Kidney epithelial cell (primary cell): ENCODE measurements around the gene GP9. TPM values are rescaled to one million over a fixed set of nuclear protein-coding genes. Genes with fewer than 3 reads are reported as not detected.
"Not testable (repeated sequence)": the region's sequence is repeated elsewhere in the genome, so short reads cannot be mapped to it uniquely, and the experiment has no call there.

Source experiments
- DNase-seq: peaks from one replicate; pipeline ENCODE4 v3.0.0-alpha.2; 2010; ENCODE audit warnings: low read depth
- H3K27me3 ChIP-seq: 2 replicates; pipeline ENCODE4 v1.6.0; 2011; ENCODE audit warnings: low read length; ENCODE audit not compliant: control insufficient read depth, insufficient read depth
- H3K36me3 ChIP-seq: 2 replicates; pipeline ENCODE4 v1.5.1; 2011; ENCODE audit warnings: low read length; ENCODE audit not compliant: control insufficient read depth, insufficient read depth
- H3K4me3 ChIP-seq: 2 replicates; pipeline ENCODE4 v1.5.1; 2011; ENCODE audit warnings: low read depth, mild to moderate bottlenecking, control low read depth, low read length
- total RNA-seq: library from RNA; depleted of rRNA; stranded (reverse); fragments of >200 nt; gene quantifications from 2 replicates; pipeline ENCODE4 v1.2.3, GENCODE V29; 2015
- TF ChIP-seq, protein P1 (sequence below): IDR thresholded peaks from 2 replicates; pipeline ENCODE4 v1.5.1; 2011; ENCODE audit warnings: mild to moderate bottlenecking, moderate library complexity, low read length, control low read depth, inconsistent platforms; ENCODE audit not compliant: insufficient read depth, poor library complexity, severe bottlenecking

GP9 gene
- total RNA-seq, 1 donor from 2014 or later = not detected

- H3K27me3 ChIP-seq = peaks cover 12% of the 10 kb centered on the region
- DNase-seq = no peak
- H3K4me3 ChIP-seq = no peak overlapping the region
- TF ChIP-seq, protein P1, sequence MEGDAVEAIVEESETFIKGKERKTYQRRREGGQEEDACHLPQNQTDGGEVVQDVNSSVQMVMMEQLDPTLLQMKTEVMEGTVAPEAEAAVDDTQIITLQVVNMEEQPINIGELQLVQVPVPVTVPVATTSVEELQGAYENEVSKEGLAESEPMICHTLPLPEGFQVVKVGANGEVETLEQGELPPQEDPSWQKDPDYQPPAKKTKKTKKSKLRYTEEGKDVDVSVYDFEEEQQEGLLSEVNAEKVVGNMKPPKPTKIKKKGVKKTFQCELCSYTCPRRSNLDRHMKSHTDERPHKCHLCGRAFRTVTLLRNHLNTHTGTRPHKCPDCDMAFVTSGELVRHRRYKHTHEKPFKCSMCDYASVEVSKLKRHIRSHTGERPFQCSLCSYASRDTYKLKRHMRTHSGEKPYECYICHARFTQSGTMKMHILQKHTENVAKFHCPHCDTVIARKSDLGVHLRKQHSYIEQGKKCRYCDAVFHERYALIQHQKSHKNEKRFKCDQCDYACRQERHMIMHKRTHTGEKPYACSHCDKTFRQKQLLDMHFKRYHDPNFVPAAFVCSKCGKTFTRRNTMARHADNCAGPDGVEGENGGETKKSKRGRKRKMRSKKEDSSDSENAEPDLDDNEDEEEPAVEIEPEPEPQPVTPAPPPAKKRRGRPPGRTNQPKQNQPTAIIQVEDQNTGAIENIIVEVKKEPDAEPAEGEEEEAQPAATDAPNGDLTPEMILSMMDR = no peak
- H3K36me3 ChIP-seq = no peaks in the 10 kb centered on the region
Measured at GRCh38 chr3:129061888-129062834, 1.6 kb downstream of the GP9 start.

DNA sequence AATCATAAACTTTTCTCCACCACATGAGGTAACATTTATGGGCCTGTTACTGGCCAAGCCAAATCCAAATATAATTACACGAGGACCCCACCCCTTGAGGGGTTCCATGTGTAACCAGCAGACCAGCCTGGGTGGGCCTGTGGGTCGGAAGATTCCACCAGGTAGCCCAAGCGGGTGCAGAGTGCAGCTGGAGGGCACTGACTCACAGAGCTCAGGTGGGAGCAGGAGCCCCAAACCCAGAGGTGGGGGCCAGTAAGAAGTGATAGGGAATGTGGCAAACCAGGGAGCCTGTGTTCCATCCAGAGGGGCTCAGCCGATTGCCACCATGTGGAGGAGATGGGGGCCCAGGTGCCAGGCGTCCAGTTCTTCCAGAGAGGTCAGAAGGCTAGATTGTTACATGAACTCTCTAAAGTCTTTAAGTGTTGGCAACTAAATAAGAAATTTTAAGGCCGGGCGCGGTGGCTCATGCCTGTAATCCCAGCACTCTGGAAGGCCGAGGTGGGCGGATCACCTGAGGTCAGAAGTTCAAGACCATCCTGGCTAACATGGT, 2.6 kb downstream of the GP9 start:
- peaks cover 10% of the 10 kb centered on the region for H3K27me3 ChIP-seq
- H3K36me3 ChIP-seq = no peaks in the 10 kb centered on the region
- TF ChIP-seq, protein P1 = no peak
- H3K4me3 ChIP-seq = no peak overlapping the region
- DNase-seq = no peak

GRCh38 chr3:129063841-129064482, 3.4 kb downstream of the GP9 start:
- Histone ChIP-seq H3K36me3 (no peaks in the 10 kb centered on the region), H3K27me3 (peaks cover 7% of the 10 kb centered on the region), H3K4me3 (no peak overlapping the region)
- no peak for DNase-seq
- TF ChIP-seq, protein P1 = no peak

DNA sequence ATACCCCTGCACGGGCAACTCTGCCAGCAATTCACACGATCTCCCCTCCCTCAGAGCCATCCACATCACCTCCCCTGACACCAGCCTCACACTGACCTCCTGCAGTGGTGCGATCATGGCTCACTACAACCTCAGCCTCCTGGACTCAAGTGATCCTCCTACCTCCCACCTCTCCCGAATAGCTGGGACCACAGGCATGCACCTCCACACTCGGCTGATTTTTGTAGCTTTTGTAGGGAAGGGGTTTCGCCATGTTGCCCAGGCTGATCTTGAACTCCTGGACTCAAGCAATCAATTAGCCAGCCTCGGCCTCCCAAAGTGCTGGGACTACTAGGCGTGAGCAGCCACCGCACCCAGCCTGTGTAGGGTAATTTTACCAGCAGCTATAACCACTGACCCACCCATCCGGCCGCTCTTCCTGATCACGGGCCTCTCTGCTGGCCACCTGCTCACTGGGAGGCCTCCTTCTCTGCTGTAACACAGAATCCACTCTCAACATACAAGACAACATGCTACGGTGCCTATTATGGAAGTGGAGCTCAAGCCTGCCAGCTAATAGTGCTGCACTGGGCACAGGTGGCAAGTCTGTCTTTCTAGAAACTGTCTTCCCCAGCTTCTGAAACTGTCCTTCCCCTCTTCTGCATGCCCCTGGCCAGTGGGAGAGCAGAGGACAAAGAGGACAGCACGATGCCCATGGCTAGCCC, 4.6 kb downstream of the GP9 start:
- H3K4me3 ChIP-seq = no peak overlapping the region
- peaks cover 2% of the 10 kb centered on the region for H3K27me3 ChIP-seq
- H3K36me3 ChIP-seq = no peaks in the 10 kb centered on the region
- TF ChIP-seq, protein P1 = no peak
- no peak for DNase-seq

GRCh38 chr3:129065720-129066073, 5.1 kb downstream of the GP9 start:
- Histone ChIP-seq H3K4me3 (no peak overlapping the region), H3K27me3 (peaks cover 2% of the 10 kb centered on the region), H3K36me3 (no peaks in the 10 kb centered on the region)
- DNase-seq = no peak
- TF ChIP-seq, protein P1 = no peak

GRCh38 chr3:129067719-129068118, 7.1 kb downstream of the GP9 start:
- DNase-seq, H3K27me3 ChIP-seq, H3K4me3 ChIP-seq, H3K36me3 ChIP-seq: not testable (repeated sequence)
